ENCODE results near the gene CORO1C.

DNA sequence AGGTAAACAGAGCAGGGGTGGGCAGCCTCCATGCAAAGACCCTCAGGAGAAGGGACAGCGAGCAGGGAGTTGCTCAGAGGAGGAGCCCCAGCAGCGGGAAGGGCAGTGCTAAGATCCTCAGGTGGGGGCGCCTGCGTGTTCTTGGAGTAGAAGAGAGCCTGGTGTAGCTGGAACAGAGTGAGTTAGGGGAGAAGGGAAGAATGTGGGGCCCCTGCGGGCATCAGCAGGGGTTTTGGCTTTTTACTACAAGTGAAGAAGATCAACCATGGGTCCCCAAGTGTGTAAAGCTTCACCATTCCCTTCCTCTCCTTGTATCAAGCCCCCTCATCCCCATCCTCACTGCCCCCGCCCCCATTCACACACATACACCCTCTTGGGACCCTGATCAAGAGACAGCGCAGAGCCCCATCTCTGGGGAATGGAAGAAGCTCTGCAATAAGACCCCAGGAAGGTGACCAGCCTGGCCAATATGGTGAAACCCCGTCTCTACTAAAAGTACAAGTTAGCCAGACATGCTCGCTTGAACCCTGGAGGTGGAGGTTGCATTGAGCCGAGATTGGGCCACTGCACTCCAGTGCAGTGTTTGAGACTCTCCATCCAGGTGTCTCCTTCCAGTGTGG is 123.2 kb downstream of the CORO1C start:
- TF ChIP-seq, protein P1, sequence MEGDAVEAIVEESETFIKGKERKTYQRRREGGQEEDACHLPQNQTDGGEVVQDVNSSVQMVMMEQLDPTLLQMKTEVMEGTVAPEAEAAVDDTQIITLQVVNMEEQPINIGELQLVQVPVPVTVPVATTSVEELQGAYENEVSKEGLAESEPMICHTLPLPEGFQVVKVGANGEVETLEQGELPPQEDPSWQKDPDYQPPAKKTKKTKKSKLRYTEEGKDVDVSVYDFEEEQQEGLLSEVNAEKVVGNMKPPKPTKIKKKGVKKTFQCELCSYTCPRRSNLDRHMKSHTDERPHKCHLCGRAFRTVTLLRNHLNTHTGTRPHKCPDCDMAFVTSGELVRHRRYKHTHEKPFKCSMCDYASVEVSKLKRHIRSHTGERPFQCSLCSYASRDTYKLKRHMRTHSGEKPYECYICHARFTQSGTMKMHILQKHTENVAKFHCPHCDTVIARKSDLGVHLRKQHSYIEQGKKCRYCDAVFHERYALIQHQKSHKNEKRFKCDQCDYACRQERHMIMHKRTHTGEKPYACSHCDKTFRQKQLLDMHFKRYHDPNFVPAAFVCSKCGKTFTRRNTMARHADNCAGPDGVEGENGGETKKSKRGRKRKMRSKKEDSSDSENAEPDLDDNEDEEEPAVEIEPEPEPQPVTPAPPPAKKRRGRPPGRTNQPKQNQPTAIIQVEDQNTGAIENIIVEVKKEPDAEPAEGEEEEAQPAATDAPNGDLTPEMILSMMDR (IDR thresholded peaks at IDR 0.05; ENCODE audit: low read depth, low read length), result no peak
- no peak for TF ChIP-seq EZH2phosphoT487 (IDR thresholded peaks at IDR 0.05; ENCODE audit: low read depth)
